Liver (tissue), 3 donors: Measurements from ENCODE around the gene MFAP3.

Experiments used
- EGR1 ChIP-seq, 2 donors: IDR thresholded peaks; 2 replicates each; pipeline ENCODE4 v1.6.1; 2016 to 2018; ENCODE audit warnings: antibody characterized with exemption in 2 of 2, low read depth in 2 of 2
- FOXA1 ChIP-seq: IDR thresholded peaks from 2 replicates; pipeline ENCODE4 v1.6.1; 2016; ENCODE audit warnings: antibody characterized with exemption
- GABPA ChIP-seq, 2 donors: IDR thresholded peaks in 1 of 2; conservative IDR thresholded peaks in 1 of 2; 2 replicates each; pipeline ENCODE4 v1.6.1; 2016; ENCODE audit warnings: antibody characterized with exemption in 2 of 2, mild to moderate bottlenecking in 1 of 2, moderate library complexity in 1 of 2
- HNF4A ChIP-seq, 2 donors: conservative IDR thresholded peaks; 2 replicates each; pipeline ENCODE4 v1.6.1; 2016; ENCODE audit warnings: antibody characterized with exemption in 2 of 2, mild to moderate bottlenecking in 2 of 2
- JUND ChIP-seq, 2 donors: IDR thresholded peaks; 2 replicates each; pipeline ENCODE4 v1.6.1; 2016; ENCODE audit warnings: antibody characterized with exemption in 2 of 2
- RAD21 ChIP-seq, 2 donors: IDR thresholded peaks; 2 replicates each; pipeline ENCODE4 v1.6.1; 2016; ENCODE audit warnings: antibody characterized with exemption in 2 of 2, mild to moderate bottlenecking in 2 of 2
- RXRA ChIP-seq, 2 donors: IDR thresholded peaks; 2 replicates each; pipeline ENCODE4 v1.6.1; 2017 to 2018; ENCODE audit warnings: antibody characterized with exemption in 2 of 2, mild to moderate bottlenecking in 1 of 2
- TAF1 ChIP-seq: conservative IDR thresholded peaks from 2 replicates; pipeline ENCODE4 v1.6.1; 2016; ENCODE audit warnings: antibody characterized with exemption, mild to moderate bottlenecking
- TF ChIP-seq, protein P1 (sequence below): fragments of 150-350 bp; IDR thresholded peaks from 2 replicates; pipeline ENCODE4 v1.5.1; 2017; ENCODE audit warnings: improper control_type of control experiment, low read depth, low read length; ENCODE audit not compliant: missing input control
- TF ChIP-seq, protein P2 (sequence below): IDR thresholded peaks from 2 replicates; pipeline ENCODE4 v1.6.1; 2016; ENCODE audit warnings: antibody characterized with exemption, mild to moderate bottlenecking
- TF ChIP-seq, protein P3 (sequence below): IDR thresholded peaks from 2 replicates; pipeline ENCODE4 v1.6.1; 2016; ENCODE audit warnings: antibody characterized with exemption
- donor health status: healthy.
- donor health status: healthy.

DNA sequence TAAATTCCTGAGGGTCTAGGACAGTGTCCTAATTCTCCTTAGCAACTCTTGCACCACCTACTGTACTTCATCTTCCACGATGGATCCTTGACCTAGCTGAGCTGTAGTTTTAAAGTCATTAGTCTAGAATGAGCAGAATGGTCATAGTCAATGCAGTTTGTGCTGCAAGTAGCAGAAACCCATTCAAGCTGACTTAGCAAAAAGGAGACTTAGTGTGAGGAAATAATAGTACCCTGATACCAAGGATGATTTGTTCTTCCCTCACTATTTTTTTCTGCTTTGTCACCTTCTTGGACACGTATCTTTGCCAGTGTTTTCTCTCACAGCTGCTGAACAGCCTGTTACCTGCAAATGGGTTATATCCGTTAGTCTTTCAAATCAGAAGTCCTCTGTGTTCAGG, 5.3 kb downstream of the MFAP3 start:
- TF ChIP-seq, protein P1, sequence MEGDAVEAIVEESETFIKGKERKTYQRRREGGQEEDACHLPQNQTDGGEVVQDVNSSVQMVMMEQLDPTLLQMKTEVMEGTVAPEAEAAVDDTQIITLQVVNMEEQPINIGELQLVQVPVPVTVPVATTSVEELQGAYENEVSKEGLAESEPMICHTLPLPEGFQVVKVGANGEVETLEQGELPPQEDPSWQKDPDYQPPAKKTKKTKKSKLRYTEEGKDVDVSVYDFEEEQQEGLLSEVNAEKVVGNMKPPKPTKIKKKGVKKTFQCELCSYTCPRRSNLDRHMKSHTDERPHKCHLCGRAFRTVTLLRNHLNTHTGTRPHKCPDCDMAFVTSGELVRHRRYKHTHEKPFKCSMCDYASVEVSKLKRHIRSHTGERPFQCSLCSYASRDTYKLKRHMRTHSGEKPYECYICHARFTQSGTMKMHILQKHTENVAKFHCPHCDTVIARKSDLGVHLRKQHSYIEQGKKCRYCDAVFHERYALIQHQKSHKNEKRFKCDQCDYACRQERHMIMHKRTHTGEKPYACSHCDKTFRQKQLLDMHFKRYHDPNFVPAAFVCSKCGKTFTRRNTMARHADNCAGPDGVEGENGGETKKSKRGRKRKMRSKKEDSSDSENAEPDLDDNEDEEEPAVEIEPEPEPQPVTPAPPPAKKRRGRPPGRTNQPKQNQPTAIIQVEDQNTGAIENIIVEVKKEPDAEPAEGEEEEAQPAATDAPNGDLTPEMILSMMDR, result no peak
- TF ChIP-seq FOXA1 (no peak), GABPA (IDR thresholded peaks at IDR 0.05 in 1 of 2, conservative IDR thresholded peaks at IDR 0.05 in 1 of 2) (no peak), JUND (IDR thresholded peaks at IDR 0.05) (no peak), RAD21 (IDR thresholded peaks at IDR 0.05) (no peak), TAF1 (no peak), EGR1 (IDR thresholded peaks at IDR 0.05; ENCODE audit: low read depth in 2 of 2) (no peak), HNF4A (conservative IDR thresholded peaks at IDR 0.05) (no peak), RXRA (IDR thresholded peaks at IDR 0.05) (no peak)
- TF ChIP-seq, protein P2, sequence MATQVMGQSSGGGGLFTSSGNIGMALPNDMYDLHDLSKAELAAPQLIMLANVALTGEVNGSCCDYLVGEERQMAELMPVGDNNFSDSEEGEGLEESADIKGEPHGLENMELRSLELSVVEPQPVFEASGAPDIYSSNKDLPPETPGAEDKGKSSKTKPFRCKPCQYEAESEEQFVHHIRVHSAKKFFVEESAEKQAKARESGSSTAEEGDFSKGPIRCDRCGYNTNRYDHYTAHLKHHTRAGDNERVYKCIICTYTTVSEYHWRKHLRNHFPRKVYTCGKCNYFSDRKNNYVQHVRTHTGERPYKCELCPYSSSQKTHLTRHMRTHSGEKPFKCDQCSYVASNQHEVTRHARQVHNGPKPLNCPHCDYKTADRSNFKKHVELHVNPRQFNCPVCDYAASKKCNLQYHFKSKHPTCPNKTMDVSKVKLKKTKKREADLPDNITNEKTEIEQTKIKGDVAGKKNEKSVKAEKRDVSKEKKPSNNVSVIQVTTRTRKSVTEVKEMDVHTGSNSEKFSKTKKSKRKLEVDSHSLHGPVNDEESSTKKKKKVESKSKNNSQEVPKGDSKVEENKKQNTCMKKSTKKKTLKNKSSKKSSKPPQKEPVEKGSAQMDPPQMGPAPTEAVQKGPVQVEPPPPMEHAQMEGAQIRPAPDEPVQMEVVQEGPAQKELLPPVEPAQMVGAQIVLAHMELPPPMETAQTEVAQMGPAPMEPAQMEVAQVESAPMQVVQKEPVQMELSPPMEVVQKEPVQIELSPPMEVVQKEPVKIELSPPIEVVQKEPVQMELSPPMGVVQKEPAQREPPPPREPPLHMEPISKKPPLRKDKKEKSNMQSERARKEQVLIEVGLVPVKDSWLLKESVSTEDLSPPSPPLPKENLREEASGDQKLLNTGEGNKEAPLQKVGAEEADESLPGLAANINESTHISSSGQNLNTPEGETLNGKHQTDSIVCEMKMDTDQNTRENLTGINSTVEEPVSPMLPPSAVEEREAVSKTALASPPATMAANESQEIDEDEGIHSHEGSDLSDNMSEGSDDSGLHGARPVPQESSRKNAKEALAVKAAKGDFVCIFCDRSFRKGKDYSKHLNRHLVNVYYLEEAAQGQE, result no peak
- TF ChIP-seq, protein P3, sequence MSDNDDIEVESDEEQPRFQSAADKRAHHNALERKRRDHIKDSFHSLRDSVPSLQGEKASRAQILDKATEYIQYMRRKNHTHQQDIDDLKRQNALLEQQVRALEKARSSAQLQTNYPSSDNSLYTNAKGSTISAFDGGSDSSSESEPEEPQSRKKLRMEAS, result no peak
